Islet precursor cell (in vitro differentiated cells): Measurements from ENCODE around the gene AGMAT.
A peak's percentile ranks its signal among the peaks of the same experiment; 100 is the strongest.
"Not testable (repeated sequence)": the region's sequence is repeated elsewhere in the genome, so short reads cannot be mapped to it uniquely, and the experiment has no call there.

Experiments
- DNase-seq: peaks from one replicate; pipeline ENCODE4 v3.0.0-alpha.2; 2018

AGMAT gene

GRCh38 chr1:15609631-15610030, 24.8 kb upstream of the AGMAT start:
- no peak for DNase-seq

GRCh38 chr1:15605398-15606383, 20.8 kb upstream of the AGMAT start:
- no peak for DNase-seq

- not testable (repeated sequence) for DNase-seq
Observed at GRCh38 chr1:15604400-15604799, 19.5 kb upstream of the AGMAT start.

- DNase-seq, result not testable (repeated sequence)
Observed at GRCh38 chr1:15603966-15604282, 19.1 kb upstream of the AGMAT start.

- peak; percentile 96 for DNase-seq
Observed at GRCh38 chr1:15603050-15603965, 18.5 kb upstream of the AGMAT start.

- DNase-seq, result no peak
Observed at GRCh38 chr1:15598436-15598835, 13.6 kb upstream of the AGMAT start.

GRCh38 chr1:15595809-15596617, 11.2 kb upstream of the AGMAT start:
- no peak for DNase-seq

- no peak for DNase-seq
Observed at GRCh38 chr1:15592285-15592684, 7.4 kb upstream of the AGMAT start.

- no peak for DNase-seq
Observed at GRCh38 chr1:15583016-15583706, 1.7 kb downstream of the AGMAT start.

- no peak for DNase-seq
Observed at GRCh38 chr1:15579683-15580047, 5.2 kb downstream of the AGMAT start.

GRCh38 chr1:15578921-15579682, 5.7 kb downstream of the AGMAT start:
- no peak for DNase-seq

GRCh38 chr1:15577691-15578090, 7.2 kb downstream of the AGMAT start:
- DNase-seq, result no peak

GRCh38 chr1:15575549-15576150, 9.2 kb downstream of the AGMAT start:
- DNase-seq, result no peak

GRCh38 chr1:15574741-15575140, 10.1 kb downstream of the AGMAT start:
- no peak for DNase-seq

- DNase-seq, result no peak
Observed at GRCh38 chr1:15573477-15573876, 11.4 kb downstream of the AGMAT start.

- no peak for DNase-seq
Observed at GRCh38 chr1:15571266-15571665, 13.6 kb downstream of the AGMAT start.

GRCh38 chr1:15570861-15571260, 14.0 kb downstream of the AGMAT start:
- no peak for DNase-seq

GRCh38 chr1:15568387-15569073, 16.3 kb downstream of the AGMAT start:
- DNase-seq, result no peak

GRCh38 chr1:15559189-15559810, 25.6 kb downstream of the AGMAT start:
- DNase-seq, result no peak

- DNase-seq, result no peak
Observed at GRCh38 chr1:15558516-15558915, 26.3 kb downstream of the AGMAT start.
